Lung (tissue), 12 donors: ENCODE data around the gene IQCH. TPM values are rescaled to one million over a fixed set of nuclear protein-coding genes. Genes with fewer than 3 reads are reported as not detected.
"Not testable (repeated sequence)": the region's sequence is repeated elsewhere in the genome, so short reads cannot be mapped to it uniquely, and the experiment has no call there.

Source experiments
- ATAC-seq: fragments of 200-7000 bp; cut with Tn5 transposase; one replicate; pipeline ENCODE4 v1.9.1; 2020; ENCODE audit warnings: moderate number of reproducible peaks; ENCODE audit not compliant: insufficient read depth, low FRiP score
- DNase-seq, 3 donors: peaks; one replicate each; pipeline ENCODE4 v3.0.0-alpha.2; 2013 to 2017
- H3K27ac ChIP-seq, 2 donors: one replicate each; pipeline ENCODE4 v1.5.1; 2013; ENCODE audit warnings: mild to moderate bottlenecking in 2 of 2, moderate library complexity in 2 of 2, control low read depth in 1 of 2, inconsistent platforms in 1 of 2, low read depth in 1 of 2, low read length in 1 of 2
- H3K27me3 ChIP-seq, 3 donors: one replicate each; pipeline ENCODE4 v1.5.1; 2013; ENCODE audit warnings: low read length in 2 of 3; ENCODE audit not compliant: control insufficient read depth in 3 of 3, insufficient read depth in 3 of 3
- H3K36me3 ChIP-seq, 4 donors: one replicate each; pipeline ENCODE4 v1.5.1; 2013; ENCODE audit warnings: low read length in 4 of 4, mild to moderate bottlenecking in 1 of 4, moderate library complexity in 1 of 4; ENCODE audit not compliant: control insufficient read depth in 4 of 4, insufficient read depth in 4 of 4
- H3K4me1 ChIP-seq, 5 donors: one replicate each; pipeline ENCODE4 v1.5.1; 2013; ENCODE audit warnings: low read length in 5 of 5, mild to moderate bottlenecking in 2 of 5, moderate library complexity in 1 of 5; ENCODE audit not compliant: control insufficient read depth in 5 of 5, insufficient read depth in 5 of 5
- H3K4me3 ChIP-seq: one replicate; pipeline ENCODE4 v1.5.1; 2013; ENCODE audit warnings: mild to moderate bottlenecking, control low read depth, moderate library complexity
- H3K9ac ChIP-seq, 2 donors: one replicate each; pipeline ENCODE4 v1.5.1; 2013; ENCODE audit warnings: low read length in 2 of 2, control low read depth in 1 of 2; ENCODE audit not compliant: insufficient read depth in 1 of 2
- H3K9me3 ChIP-seq, 4 donors: one replicate each; pipeline ENCODE4 v1.5.1; 2013; ENCODE audit warnings: low read length in 3 of 4, mild to moderate bottlenecking in 1 of 4, moderate library complexity in 1 of 4; ENCODE audit not compliant: control insufficient read depth in 4 of 4, insufficient read depth in 3 of 4
- WGBS, 2 donors: extraction: QIAGEN DNeasy Blood & Tissue Kit; methylation state at CpG; one replicate each; pipeline ENCODE4 v1.1.7; 2013; 5-methylcytosine and 5-hydroxymethylcytosine counted together
- polyA plus RNA-seq, 2 donors: library from polyadenylated mRNA; stranded (reverse); fragments of 200-250 nt; gene quantifications; one replicate each; pipeline ENCODE4 v1.2.1, GENCODE V29; 2013
- total RNA-seq, 2 donors: library from RNA; depleted of rRNA in 1 of 2; stranded (reverse); fragments of >200 nt in 1 of 2; gene quantifications; one replicate each; pipeline ENCODE4 v1.2.1, GENCODE V29; 2014 to 2021
- TF ChIP-seq, protein P1 (sequence below): IDR thresholded peaks from 2 replicates; pipeline ENCODE4 v1.5.1; 2012; ENCODE audit warnings: mild to moderate bottlenecking; ENCODE audit errors: control extremely low read depth, extremely low read depth
- donor health status: control.
- donor health status: control.
- donor health status: Bipolar disorder and iron deficiency.
- donor health status: healthy.
- donor health status: DM: yes; HTN: yes; CAD: no.

The IQCH gene
- total and polyA plus RNA-seq, 4 donors: 1.1 to 10.5 (median 4.5) TPM

DNA sequence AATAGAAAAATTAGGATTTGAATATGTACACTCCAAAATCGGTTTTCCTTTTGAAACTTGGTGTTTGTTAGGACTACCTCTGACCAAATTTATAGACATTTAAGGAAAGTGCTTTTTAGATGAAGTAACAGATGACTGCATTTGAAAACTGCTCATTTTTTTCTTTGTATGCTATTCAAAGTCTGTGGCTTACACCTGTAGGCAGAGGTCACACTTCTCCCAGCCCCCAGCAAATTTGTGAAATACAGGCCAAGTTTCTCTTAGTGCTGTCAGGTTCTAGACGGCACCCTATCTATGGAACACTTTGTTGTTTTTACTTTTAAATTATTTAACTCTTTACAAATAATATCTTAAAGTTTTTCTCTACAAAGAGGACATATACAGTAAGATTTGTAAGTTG is 165.6 kb downstream of the IQCH start:
- Histone ChIP-seq H3K4me3 (no peak overlapping the region), H3K27me3 (no peaks in the 10 kb centered on the region), H3K36me3 (peaks cover 0 to 4% (median 0%) of the 10 kb centered on the region in 4 donors), H3K9ac (no peak overlapping the region), H3K27ac (no peak overlapping the region), H3K4me1 (no peaks in the 10 kb centered on the region), H3K9me3 (no peaks in the 10 kb centered on the region)
- ATAC-seq: no peak
- TF ChIP-seq, protein P1, sequence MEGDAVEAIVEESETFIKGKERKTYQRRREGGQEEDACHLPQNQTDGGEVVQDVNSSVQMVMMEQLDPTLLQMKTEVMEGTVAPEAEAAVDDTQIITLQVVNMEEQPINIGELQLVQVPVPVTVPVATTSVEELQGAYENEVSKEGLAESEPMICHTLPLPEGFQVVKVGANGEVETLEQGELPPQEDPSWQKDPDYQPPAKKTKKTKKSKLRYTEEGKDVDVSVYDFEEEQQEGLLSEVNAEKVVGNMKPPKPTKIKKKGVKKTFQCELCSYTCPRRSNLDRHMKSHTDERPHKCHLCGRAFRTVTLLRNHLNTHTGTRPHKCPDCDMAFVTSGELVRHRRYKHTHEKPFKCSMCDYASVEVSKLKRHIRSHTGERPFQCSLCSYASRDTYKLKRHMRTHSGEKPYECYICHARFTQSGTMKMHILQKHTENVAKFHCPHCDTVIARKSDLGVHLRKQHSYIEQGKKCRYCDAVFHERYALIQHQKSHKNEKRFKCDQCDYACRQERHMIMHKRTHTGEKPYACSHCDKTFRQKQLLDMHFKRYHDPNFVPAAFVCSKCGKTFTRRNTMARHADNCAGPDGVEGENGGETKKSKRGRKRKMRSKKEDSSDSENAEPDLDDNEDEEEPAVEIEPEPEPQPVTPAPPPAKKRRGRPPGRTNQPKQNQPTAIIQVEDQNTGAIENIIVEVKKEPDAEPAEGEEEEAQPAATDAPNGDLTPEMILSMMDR: no peak
- no peak for DNase-seq
- 81 to 92% methylated on average over 2 of the region's 2 CpGs for WGBS, 2 donors

DNA sequence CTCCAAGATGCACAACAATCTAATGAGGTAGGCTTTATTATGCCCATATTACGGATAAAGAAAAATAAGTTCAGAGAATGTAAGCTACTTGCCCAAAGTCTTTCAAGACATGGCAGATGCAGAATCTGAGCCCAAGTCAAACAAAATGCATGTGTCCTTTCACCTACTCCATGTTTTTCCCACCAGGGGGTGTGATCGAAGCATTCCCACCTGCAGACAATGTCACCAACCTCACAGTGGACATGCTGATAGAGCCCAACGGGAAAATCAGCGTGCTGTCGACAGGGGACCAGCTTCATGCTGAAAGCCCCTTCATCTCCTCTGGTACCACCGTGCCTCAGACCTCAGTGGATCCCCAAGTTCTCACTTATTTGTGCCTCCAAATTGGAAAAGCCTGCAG is 166.5 kb downstream of the IQCH start:
- H3K4me3 ChIP-seq: no peak overlapping the region
- no peaks in the 10 kb centered on the region for H3K27me3 ChIP-seq
- no peak overlapping the region for H3K9ac ChIP-seq
- DNase-seq: no peak
- no peak overlapping the region for H3K27ac ChIP-seq
- WGBS, 2 donors: 91 to 97% methylated on average over 6 of the region's 6 CpGs
- no peaks in the 10 kb centered on the region for H3K4me1 ChIP-seq
- TF ChIP-seq, protein P1: no peak
- no peaks in the 10 kb centered on the region for H3K9me3 ChIP-seq
- ATAC-seq: no peak
- peaks cover 0 to 4% (median 0%) of the 10 kb centered on the region in 4 donors for H3K36me3 ChIP-seq

DNA sequence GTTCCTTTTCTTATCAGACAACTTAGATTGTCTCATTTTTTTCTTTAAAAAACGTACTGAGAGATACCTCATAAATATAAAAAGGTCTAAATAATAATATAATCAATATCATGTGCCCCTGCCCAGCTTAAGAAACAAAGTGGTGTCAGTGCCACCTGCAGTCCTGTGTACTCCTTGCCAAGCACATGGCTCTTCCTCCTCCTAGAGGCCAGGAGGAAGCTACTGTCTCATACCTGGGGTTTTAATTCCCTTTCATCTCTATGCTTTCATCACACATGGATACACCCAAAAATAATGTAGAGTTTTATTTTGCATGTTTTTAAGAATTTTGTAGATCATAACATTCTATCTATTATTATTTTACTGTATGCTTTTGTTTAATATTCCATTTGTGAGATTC is 167.7 kb downstream of the IQCH start:
- TF ChIP-seq, protein P1: no peak
- peaks cover 0 to 4% (median 0%) of the 10 kb centered on the region in 4 donors for H3K36me3 ChIP-seq
- 81 to 85% methylated on average over 1 of the region's 1 CpG for WGBS, 2 donors
- H3K9me3 ChIP-seq: no peaks in the 10 kb centered on the region
- no peak overlapping the region for H3K27ac ChIP-seq
- no peaks in the 10 kb centered on the region for H3K27me3 ChIP-seq
- no peak for DNase-seq
- no peak overlapping the region for H3K4me3 ChIP-seq
- no peak overlapping the region for H3K9ac ChIP-seq
- no peak for ATAC-seq
- H3K4me1 ChIP-seq: no peaks in the 10 kb centered on the region

DNA sequence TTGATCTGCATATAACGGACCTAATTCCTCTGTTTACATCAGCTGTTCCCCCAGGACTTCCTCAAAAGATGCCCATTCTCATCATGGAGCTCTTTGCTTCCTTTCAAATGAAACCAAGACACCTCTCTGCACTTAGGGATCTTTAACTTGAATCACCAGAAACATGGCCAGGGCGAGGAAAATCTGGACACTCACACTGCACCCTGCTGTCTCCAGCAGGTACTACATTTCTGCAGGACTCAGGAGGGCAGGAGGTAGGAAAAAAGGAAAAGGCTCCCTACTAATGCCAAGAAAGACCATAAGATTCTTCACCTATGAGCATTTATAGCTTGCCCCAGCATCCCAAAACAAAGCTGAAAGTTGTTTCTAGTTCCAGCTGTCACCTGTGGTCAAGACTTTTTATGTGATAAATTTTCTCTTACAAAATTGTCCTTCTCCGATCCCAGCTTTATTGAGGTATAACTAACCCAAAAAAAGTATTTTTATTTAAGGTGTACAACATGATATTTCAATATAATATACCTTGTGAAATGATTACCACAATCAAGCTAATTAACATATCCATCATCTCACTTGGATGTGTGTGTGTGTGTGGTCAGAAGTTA is 179.0 kb downstream of the IQCH start:
- Histone ChIP-seq H3K27ac (no peak overlapping the region), H3K9ac (no peak overlapping the region), H3K27me3 (no peaks in the 10 kb centered on the region), H3K4me1 (no peaks in the 10 kb centered on the region), H3K9me3 (no peaks in the 10 kb centered on the region), H3K36me3 (peaks cover 0 to 3% (median under 1%) of the 10 kb centered on the region in 4 donors), H3K4me3 (no peak overlapping the region)
- peak; percentile 66 for ATAC-seq
- TF ChIP-seq, protein P1: peak; percentile 51
- WGBS, 2 donors: 61 to 62% methylated on average over 3 of the region's 3 CpGs
- DNase-seq: peak; percentile 52 to 68 (median 61)

DNA sequence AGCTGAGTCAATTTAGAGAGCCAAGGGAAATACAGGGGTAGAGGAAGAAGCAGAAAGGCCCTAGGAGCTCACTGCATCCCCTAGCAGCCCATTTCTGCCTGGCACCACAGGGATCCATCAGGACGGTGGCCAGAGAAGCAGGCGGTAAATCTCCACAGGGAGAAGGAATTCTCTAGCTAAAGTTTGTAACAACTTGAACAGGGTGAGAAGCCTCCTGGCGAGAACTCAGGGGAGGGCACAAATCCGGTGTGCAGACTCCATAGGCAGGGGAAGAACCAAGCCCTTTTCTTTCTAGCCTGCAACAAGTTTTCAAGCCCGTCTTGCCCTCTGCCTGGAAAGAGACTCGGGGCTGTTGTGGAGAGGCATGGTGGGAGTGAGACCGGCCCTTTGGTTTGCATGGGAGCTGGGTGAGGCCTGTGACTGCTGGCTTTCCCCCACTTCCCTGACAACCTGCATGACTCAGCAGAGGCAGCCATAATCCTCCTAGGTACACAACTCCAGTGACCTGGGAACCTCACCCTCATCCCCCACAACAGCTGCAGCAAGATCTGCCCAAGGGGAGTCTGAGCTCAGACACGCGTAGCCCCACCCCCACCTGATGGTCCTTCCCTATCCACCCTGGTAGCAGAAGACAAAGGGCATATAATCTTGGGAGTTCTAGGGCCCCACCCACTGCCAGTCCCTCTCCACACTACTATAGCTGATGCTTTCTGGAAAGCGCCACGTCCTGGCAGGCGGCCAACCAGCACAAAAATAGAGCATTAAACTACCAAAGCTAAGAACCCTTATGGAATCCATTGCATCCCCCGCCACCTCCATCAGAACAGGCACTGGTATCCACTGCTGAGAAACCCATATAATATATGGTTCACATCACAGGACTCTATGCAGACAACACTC is 182.0 kb downstream of the IQCH start:
- not testable (repeated sequence) for H3K36me3 ChIP-seq, ATAC-seq, H3K27ac ChIP-seq, H3K9ac ChIP-seq, H3K9me3 ChIP-seq, H3K27me3 ChIP-seq, H3K4me1 ChIP-seq, H3K4me3 ChIP-seq
- DNase-seq: peak in 1 of 3 donors; percentile 20
- 89 to 92% methylated on average over 13 of the region's 13 CpGs for WGBS, 2 donors
